ENCODE measurements around the gene CHADL.

DNA sequence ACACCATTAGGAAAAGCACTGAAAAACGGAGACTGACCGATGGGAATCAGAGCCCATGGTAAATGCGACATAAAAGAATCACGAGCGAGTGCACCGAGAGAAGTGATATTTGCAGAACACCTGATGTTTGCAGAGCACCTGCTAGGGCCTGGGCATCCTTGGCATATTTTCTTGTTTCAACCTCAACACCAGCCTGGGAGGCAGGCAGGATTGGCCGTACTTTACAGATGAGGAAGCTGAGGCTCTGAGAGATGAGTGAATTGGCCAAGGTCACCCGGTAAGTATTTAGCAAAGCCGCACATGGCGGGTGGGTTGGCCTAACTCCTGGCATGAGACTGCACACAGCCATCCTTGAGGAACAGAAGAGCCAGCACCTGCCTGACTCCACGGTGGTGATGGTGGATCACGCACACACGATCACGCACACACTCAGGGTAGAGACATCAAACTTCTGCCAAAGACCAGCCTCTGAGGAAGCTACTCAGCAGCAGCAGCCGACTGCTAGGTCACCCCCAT lies 21.6 kb upstream of the CHADL start:
- TF ChIP-seq, protein P1, sequence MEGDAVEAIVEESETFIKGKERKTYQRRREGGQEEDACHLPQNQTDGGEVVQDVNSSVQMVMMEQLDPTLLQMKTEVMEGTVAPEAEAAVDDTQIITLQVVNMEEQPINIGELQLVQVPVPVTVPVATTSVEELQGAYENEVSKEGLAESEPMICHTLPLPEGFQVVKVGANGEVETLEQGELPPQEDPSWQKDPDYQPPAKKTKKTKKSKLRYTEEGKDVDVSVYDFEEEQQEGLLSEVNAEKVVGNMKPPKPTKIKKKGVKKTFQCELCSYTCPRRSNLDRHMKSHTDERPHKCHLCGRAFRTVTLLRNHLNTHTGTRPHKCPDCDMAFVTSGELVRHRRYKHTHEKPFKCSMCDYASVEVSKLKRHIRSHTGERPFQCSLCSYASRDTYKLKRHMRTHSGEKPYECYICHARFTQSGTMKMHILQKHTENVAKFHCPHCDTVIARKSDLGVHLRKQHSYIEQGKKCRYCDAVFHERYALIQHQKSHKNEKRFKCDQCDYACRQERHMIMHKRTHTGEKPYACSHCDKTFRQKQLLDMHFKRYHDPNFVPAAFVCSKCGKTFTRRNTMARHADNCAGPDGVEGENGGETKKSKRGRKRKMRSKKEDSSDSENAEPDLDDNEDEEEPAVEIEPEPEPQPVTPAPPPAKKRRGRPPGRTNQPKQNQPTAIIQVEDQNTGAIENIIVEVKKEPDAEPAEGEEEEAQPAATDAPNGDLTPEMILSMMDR (IDR thresholded peaks at IDR 0.05) = no peak
- no peak for TF ChIP-seq POLR2AphosphoS5 (IDR thresholded peaks at IDR 0.05)
- TF ChIP-seq POLR2A (IDR thresholded peaks at IDR 0.05) = no peak
